Fibroblast of the aortic adventitia (primary cell): Measurements from ENCODE around the gene AP1M2. TPM values are rescaled to one million over a fixed set of nuclear protein-coding genes. Genes with fewer than 3 reads are reported as not detected.

ENCODE experiments used
- DNase-seq: peaks from one replicate; pipeline ENCODE4 v3.0.0-alpha.2; 2010; ENCODE audit warnings: low read depth
- H3K4me3 ChIP-seq: 2 replicates; pipeline ENCODE4 v1.5.1; 2011; ENCODE audit warnings: low read depth, mild to moderate bottlenecking, control low read depth, low read length, moderate library complexity
- CTCF ChIP-seq: IDR thresholded peaks from 2 replicates; pipeline ENCODE4 v1.5.1; 2011; ENCODE audit warnings: mild to moderate bottlenecking, low read length, control low read depth, inconsistent platforms; ENCODE audit not compliant: insufficient read depth
- small RNA-seq: library from RNA; depleted of rRNA; stranded (forward); fragments of <200 nt; gene quantifications from one replicate; pipeline ENCODE3, GENCODE V24; 2012
- total RNA-seq: library from RNA; depleted of rRNA; stranded (reverse); fragments of >200 nt; gene quantifications from 2 replicates; pipeline ENCODE4 v1.2.3, GENCODE V29; 2012; ENCODE audit warnings: low replicate concordance

AP1M2 gene
- total RNA-seq, 1 donor: not detected

GRCh38 chr19:10525636-10526035 is 61.5 kb downstream of the AP1M2 start:
- TF ChIP-seq CTCF: no peak
- H3K4me3 ChIP-seq: no peak overlapping the region
- DNase-seq: no peak

GRCh38 chr19:10523135-10523636 is 63.9 kb downstream of the AP1M2 start:
- DNase-seq: no peak
- no peak for TF ChIP-seq CTCF

More at GRCh38 chr19:10523135-10523636, 63.9 kb downstream of the AP1M2 start:
- no peak overlapping the region for H3K4me3 ChIP-seq

Small RNAs within 50 kb of the gene (small RNA-seq; reads per million reads assigned to genes)
- gene MIR1238 (not detected), gene RNU7-140P (not detected)

Other genes with a start within 250 kb of the AP1M2 start
- 1.3 and 8.5 TPM in 2 replicates for gene ICAM3, start 247.7 kb downstream of the AP1M2 start, total RNA-seq
- 25.7 and 51.5 TPM in 2 replicates for gene TYK2, start 206.7 kb downstream of the AP1M2 start, total RNA-seq
- gene CDC37, start 183.8 kb downstream of the AP1M2 start, total RNA-seq: 60.5 and 151 TPM in 2 replicates
- 1.8 and 7.0 TPM in 2 replicates for gene PDE4A, start 166.8 kb downstream of the AP1M2 start, total RNA-seq
- gene KEAP1, start 84.0 kb downstream of the AP1M2 start, total RNA-seq: 62.5 and 130 TPM in 2 replicates
- 0.27 and 0.41 TPM in 2 replicates for gene S1PR5, start 69.9 kb downstream of the AP1M2 start, total RNA-seq
- 6.3 and 11.4 TPM in 2 replicates for gene ATG4D, start 43.4 kb downstream of the AP1M2 start, total RNA-seq
- 11.1 and 25.0 TPM in 2 replicates for gene KRI1, start 21.3 kb downstream of the AP1M2 start, total RNA-seq
- 3.8 and 9.2 TPM in 2 replicates for gene CDKN2D, start 18.3 kb downstream of the AP1M2 start, total RNA-seq
- gene SLC44A2, start 38.2 kb upstream of the AP1M2 start, total RNA-seq: 48.2 and 71.2 TPM in 2 replicates
- gene ILF3, start 67.0 kb upstream of the AP1M2 start, total RNA-seq: 68.3 and 119 TPM in 2 replicates
- gene QTRT1, start 114.1 kb upstream of the AP1M2 start, total RNA-seq: 17.7 and 21.1 TPM in 2 replicates
- gene DNM2, start 130.8 kb upstream of the AP1M2 start, total RNA-seq: 44.6 and 83.2 TPM in 2 replicates
- 30.2 and 44.3 TPM in 2 replicates for gene TMED1, start 248.9 kb upstream of the AP1M2 start, total RNA-seq